ENCODE data around the gene ACTR10.

Gene ACTR10

DNA sequence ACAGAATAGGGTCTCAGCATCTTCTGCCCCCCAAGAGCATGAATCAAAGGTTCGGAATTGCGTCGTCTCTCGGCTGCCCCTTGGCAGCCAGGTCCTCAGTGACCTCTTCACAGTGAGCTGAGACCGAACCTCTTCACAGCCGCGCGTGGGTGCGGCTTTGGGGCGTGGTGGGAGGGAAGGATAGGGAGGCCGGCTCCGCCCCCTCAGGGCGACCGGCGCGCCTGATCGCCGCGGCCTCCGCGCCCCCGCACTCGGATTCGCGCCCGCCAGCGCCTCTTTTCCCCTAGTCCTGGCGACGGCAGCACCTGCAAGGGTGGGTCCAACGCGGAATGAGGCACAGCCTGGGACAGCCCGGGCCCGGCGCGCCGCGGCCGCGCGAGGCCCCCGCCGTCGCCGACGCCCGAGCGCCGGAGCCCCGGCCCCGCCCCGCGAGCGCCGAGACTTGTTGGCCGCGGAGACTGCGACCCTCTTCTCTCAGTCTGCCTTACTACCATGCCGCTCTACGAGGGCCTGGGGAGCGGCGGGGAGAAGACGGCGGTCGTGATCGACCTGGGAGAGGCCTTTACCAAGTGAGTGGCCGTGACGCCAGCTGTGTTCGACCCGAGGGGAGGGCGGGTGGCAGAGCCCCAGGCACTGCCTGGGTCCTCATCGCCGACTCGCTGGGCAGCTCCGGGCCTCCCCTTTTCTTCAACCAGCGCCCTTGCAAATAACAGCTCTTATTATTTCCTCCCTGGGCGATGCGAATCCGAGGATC is at the start of gene ACTR10:
ACTR10 (plus strand) TSS at position 424 of the 754 bp plus-strand sequence; CDS start at position 493, 69 bp downstream.
- peak; percentile 66 for DNase-seq (ENCODE audit: low spot score)

DNA sequence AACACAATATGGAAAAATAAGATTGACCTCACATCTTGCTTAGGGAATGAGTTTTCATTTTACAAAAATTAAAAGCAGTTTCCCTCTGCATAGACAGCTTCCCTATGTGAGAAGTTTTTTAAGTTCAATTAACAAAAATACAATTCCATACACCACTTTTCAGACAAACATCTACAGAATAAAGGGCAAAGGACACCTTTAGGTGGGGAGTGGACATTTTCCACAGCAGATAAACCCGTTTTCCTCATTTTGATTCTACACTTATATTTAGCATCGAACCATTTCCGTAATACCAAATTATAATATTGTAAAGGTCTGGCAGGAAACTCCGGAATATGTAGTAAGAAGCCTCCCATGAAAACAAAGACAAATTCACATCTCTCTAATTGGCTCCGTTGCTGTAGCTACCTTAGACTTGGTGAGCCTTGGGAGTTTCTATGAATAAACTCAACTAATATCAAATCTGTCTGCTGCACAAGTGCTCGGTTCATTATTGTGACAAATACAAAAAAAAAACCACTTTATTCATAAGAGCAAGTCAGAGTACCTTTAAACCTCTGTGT is 49.6 kb upstream of the ACTR10 start:
- no peak for DNase-seq (ENCODE audit: low spot score)

DNA sequence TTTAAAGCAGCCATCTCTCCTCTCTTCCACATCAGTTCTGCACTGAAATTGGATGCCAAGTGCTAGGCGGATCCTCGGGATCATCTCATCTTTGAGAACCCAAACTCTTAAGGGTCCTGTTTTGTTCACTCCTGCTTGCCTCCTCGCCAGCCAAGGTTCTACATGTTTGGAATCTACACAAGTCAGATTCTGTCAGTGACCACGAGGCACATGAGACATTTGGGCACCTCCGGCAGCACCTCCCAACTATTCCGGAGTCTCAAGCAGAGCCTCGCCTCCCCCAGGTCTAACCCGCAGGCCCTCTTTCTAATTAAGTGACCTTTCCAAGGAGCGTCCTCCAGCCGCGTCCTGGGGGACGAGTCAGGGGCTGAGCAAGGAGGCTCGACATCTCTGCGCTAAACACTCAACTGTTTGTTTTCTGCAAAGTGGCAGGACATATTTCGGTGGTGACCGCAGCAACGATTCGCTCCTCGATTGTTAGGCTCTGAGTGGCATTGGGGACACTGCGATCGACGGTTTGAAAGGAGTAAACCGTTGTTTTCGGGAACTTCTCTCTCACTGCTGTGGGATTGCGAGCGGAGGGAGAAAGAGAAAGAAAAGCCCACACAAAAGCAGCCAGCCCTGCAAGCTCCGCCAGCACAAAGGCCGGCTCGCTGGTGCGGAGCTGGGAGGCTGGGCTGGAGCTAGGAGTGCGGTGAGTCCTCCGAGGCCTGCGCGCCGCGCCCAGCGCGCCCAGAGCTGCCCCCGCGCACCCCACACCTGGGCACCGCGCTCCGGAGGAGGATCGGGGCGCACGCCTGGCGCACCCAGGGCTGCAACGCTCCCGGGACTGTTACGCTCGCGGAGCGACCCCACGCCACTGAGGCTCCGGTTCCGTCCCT is 48.6 kb upstream of the ACTR10 start:
- no peak for DNase-seq (ENCODE audit: low spot score)

DNA sequence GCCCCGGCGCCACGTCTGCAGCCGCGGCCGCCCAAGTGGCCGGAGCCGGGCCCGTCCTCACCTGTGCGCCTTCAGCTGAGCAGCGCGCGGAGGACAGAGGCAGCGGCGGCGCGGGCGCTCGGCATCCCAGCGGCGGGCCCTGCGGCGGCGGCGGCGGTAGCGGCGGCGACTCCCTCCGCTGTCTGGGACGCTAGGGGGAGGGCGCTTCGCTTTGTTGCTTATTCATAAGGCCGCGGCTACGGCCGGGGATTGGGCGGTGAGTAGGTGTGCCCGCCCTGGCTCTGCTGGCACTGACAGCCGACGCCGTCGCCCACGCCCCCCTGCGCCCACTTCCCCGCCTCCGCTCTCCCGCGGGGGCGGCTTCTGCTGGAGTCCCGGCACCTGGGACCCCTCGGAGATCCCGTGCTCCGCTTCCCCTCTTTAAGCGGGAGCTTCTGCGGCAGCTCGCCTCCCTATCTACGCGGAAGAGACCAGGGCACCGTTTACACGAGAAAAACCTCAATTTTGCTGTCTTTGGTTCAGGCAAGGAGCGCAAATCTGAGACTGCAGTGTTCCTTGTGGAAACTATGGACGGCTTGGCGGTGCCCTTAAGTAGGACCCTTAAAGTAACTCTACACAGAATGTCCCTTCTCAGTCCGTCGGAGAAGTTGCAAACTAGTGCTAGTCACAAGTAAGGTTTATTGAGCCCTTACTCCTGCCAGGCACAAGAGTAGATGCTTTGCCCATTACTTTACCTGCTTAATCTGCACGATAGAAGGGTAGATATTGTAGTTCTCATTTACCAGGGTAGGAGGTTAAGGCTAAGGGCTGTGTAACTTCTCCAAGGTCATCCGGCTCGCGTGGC is 47.7 kb upstream of the ACTR10 start, which contains the start of gene ARMH4:
ARMH4 (minus strand) TSS at position 200 of the 844 bp plus-strand sequence. CDS start 12,855 bp downstream, outside the sequence.
- DNase-seq (ENCODE audit: low spot score): peak; percentile 29

DNA sequence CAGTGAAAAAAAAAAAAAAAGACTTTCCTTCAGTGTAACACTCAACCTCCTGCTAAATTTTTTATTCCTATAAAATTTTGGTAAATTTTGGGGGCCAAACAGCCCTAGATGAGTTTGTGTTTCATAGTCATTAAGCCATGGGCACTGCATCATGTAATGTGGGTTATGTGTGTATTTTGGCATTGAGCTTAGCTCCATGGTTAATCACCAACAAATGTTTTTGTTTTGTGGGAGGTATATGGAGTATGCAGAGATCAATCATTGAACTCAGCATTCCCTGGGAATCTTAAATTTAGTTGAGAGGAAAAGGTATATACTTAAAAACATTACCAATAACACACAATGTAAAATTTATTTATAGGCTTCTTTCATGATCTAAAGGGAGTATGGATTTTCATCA is 39.4 kb upstream of the ACTR10 start:
- DNase-seq (ENCODE audit: low spot score): no peak

DNA sequence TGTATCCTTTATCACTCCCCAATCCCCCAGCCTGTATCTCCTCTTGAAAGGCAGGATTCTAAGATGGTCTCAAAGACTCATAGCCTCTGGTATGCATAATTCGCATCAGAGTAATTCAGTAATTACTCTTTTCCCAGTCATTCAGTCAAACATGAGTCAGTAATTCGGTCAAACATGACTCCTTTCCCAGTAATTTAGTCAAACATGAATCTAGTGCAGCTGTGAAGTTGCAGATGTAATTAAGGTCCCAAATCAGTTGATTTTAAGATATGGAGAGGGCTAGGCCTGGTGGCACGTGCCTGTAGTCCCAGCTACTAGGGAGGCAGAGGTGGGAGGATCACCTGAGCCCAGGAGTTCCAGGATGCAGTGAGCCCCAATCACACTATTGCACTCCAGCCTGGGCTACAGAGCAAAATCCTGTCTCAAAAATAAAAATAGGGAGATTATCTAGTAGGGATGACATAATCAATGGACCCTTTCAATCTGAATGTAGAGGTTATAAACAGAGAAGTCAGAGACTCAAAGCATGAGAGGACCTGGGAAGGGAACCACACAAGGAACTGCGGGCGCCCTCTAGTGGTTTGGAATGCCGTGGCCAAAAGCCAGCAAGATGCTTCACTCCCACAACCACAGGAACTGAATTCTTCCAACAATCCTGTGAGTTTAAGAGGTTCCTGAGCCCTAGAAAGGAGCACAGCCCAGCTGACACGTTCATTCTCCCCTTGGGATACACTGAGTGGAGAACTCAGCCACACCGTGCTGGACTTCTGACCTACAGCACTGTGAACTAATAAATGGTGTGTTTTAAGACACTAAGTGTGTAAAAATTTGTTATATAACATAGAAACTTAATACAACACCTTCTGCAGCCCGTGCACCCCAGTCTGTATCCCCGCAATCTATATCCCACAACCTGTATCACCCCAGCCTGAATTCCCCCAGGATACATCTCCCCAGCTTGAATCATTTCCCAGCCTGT is 33.7 kb upstream of the ACTR10 start:
- peak; percentile 78 for DNase-seq (ENCODE audit: low spot score)

DNA sequence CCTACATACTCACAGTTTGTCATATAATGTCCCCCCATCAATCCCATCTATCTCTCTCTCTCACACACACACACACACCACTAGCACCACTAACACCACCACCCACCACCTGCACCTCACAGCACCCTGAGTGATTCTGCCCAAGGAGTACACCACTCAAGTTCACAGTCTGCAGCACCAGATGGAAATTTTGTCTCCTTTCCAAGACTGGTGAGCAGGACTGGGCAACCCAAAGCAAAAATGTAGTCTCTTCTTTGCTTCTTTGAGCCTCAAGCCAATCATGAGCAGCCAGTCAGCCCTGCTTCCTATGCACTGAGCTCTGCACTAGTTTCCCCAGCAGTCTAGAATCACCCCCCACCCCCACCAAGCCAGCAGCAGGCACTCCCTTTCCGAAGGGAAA is 32.9 kb upstream of the ACTR10 start:
- DNase-seq (ENCODE audit: low spot score): no peak

DNA sequence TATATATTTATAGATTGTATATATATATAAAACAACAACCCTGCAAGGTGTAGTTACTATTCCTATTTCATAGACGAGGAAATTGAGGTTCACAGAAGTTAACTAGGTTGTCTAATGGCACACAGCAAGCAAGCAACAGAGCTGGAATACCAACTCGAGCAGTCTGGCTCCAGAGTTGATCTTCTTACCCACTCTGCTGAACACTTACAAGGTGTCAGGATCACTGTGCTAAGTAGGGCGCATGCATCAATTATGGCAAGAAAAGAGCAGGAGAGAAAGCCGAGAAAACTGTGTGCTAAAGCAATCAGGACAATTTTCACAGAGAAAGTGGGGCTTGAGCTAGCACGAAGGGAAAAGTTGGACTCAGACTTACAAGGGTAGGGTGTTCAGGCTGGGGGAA is 32.1 kb upstream of the ACTR10 start:
- DNase-seq (ENCODE audit: low spot score): no peak

DNA sequence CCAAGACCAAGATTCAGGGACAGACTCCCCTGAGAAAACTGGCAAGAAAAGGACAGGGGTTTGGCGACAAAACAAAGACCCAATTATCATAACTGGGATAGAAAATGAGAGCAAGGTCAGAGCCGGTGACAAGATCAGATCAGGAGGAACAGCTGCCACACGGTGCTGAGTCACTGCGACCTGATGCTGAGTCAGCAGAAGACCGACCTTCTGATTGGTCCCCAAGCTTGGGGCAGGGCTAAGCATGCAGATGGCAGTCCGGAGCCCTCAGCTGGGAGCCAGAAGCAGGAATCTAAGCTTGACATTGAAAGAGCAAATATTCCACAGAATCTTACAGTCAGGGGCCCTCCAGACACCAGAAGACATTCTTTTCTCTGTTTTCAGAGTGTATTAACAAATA is 28.9 kb upstream of the ACTR10 start:
- DNase-seq (ENCODE audit: low spot score): peak; percentile 96

DNA sequence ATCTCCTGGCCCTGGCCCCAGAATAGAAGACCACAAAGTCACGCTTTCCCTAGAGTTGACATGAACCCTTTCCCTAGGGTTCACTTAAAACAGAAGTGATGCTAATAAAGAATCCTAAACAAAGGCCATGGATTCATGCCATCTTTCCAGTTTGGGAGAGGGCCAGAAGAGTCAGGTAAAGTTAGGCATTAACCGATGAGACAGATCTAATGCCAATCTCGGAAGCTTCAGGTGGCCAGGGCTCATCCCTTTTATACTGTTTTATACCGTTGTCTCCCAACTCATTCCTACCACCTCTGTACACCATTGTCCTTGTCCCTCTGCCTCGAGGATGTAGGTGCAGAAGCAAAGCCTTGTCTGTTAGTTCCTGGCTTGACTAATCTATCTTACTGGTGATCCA is 22.8 kb upstream of the ACTR10 start:
- DNase-seq (ENCODE audit: low spot score): no peak

DNA sequence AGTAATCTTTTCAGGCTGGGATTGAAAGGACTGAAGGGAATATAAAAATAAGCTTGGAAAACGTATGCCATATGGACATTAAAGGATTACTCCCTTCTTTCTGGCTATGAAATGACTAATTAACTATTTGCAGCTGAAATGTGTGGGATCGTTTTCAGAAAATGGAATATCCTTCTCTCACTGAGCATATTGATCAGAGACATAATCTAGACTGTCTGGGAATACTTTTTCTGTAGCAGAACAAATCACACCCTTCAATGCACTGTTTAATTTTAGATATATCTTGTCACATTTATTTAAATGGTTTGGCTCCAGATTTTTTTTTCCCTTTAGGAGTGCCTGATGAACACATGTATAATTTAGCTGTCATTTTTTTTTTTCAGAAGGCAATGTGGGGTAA is 10.8 kb upstream of the ACTR10 start:
- DNase-seq (ENCODE audit: low spot score): no peak

DNA sequence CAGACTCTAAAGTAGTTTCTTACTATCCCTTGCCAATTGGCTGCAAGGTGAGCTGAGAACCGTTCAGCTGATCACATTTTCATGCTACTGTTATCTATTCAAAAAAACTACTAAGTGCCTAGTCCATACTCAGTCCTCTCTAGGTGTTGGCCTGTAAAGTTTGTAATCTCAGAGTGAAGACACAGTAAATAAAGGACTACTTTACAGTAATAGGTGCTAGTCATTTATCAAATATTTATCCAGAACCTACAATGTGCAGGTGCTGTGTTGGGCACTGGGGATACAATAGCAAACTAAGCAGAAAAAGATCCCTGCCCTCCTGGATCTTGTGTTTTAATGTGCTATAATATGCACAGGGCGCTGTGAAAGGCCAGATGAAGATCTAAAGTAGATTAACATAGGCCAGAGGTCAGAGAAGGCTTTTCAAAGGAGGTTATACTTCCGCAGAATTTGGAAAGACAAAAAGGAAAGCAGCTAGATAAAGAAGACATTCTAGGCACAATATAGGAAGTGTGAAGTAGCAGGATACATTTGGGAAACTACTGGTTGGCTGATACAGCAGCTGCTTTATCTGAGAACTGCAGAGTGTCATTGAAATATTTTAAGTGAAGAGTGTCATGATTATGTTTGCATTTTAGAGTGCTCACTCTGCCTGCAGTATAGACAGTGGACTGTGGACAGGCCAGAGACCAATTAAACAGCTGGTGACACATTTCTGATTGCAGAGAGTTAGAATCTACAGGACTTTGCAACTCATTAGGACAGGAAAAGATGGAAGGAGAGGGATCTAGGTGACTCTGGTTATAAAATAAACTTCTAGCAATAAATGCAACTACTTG is 8.0 kb upstream of the ACTR10 start:
- DNase-seq (ENCODE audit: low spot score): no peak

DNA sequence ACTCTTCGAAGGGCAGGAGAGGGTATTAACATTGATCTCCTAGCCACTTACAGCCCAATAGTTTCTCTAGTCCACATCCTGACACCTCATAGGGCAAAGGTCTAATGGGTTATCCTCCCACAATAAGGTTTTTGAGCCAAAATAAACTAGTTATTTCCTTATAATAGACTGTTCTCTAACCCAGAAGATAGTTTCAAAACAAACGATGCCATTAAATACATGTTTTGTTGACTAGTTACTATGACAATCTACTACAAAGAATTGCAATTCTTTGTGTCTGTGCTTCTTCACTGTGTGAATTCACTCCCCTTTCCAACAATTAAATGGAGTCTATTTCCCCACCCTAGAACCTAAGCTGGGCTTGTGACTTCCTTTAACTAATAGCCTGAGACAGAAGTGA is 6.4 kb upstream of the ACTR10 start:
- DNase-seq (ENCODE audit: low spot score): no peak

DNA sequence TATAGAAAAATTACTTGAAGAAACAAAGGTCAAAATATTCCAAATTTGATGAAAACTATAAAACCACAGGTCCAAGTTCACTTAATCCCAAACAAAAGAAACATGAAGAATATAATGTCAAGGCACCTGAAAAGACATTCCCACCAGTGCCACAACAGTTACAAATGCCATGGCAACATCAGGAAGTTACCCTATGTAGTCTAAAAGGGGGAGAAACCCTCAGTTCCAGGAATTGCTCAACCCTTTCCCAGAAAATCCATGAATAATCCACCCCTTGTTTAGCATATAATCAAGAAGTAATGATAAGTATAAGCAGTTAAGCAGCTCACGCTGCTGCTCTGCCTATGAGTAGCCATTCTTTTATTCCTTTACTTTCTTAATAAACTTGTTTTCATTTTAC is 3.8 kb upstream of the ACTR10 start:
- DNase-seq (ENCODE audit: low spot score): no peak

DNA sequence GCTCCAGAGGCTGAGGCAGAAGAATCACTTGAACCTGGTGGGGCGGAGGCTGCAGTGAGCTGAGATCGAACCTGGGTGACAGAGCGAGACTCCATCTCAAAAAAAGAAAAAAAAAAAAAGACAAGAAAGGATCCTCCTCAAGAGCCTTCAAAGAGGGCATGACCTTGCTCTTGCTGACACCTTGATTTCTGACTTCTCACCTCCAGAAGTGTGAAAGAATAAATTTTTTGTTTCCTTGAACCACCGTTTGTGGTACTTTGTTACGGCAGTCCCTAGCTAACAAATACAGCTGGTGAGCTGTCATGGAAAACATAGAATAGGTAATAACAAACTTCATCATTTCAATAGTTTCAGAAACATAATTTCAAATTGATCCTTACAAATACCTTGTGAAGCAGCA is 1.9 kb upstream of the ACTR10 start:
- DNase-seq (ENCODE audit: low spot score): no peak

DNA sequence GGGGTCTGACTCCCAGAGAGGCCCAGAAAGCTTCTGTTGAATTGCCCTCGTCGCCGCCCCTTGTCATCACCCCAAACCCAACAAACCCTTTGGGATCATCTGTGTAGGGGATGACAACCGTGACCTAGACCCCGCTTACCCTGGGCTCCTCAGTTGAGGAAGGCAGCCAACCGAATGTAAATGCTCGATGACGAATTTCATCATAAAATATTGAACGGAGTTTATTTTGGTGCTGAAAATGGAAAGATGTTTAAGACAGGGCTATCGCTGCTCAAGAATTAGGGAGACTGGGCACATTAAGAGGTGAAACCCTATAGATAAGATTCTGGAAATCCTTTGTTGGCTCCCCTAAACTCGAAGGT is 512 bp downstream of the ACTR10 start:
- no peak for DNase-seq (ENCODE audit: low spot score)

DNA sequence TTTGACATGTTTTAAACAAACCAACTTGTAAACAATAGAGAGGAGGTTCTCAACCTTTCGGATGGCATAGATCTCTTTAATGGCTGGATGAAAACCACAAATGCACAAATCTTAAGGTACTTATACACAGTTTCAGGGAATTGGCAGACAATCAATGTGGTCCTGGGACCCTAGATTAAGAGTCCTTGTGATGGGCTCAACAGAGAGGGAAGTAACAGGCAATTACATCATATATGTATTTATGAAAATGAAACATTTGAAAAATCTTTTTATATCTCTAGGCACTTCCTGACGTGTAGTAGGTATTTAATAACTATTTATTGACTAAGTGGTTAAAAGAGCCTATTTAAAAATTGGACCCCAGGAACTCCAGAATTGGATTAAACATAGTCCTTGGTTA is 897 bp downstream of the ACTR10 start:
- DNase-seq (ENCODE audit: low spot score): no peak

DNA sequence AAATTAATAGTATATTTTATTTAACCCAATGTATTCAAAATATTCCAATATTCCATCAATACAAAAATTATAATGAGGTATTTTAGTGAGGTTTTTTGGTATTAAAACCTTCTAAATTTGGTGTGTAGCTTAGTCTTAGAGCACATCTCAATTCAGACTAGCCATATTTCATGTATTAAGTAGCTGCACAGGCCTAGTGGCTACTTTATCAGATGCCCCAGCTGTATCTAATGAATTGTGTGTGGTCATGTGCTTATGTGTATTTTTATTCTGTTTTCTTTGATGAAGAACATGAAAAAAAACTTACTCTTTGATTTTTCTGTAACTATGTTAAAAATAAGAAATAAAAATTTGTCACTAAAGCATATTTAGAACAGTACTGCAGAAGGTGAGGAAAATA is 13.2 kb downstream of the ACTR10 start:
- DNase-seq (ENCODE audit: low spot score): no peak

DNA sequence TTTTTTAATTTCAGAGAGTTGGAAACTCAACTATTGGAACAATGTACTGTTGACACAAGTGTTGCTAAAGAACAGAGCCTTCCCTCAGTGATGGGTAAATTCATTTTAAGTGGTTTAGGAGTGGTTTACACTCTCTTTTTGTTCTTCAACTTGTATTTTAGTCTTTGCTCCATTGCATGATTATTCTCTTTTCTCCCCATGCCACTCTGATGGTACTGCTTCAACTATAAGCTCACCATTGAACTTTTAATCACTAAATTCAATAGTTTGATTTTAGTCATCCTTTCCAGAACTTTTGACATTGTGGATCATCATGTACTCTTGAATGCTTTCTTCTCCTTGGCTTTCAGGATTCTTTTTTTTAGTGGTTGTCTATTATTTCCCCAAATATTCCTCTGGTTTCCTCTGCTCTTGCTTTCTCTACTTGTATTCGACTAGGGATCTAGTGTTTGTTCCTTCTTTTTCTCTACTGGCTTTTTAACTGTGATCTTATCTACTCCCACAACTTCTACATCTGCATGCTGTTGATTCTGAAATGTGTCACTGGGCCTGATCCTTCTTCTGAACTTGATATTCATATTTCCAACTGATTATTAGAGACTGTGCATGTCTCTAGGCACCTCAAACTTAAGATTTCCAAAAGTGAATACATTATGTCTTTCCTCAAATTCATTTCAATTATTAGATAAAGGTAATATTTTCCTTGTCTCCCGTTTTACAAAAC is 15.4 kb downstream of the ACTR10 start:
- no peak for DNase-seq (ENCODE audit: low spot score)
